LNCaP clone FGC (cell line): ENCODE data around the gene PSMD14.
"Not testable (repeated sequence)": the region's sequence is repeated elsewhere in the genome, so short reads cannot be mapped to it uniquely, and the experiment has no call there.

Experiments
- DNase-seq: peaks from one replicate; pipeline ENCODE4 v3.0.0-alpha.2; 2011; ENCODE audit warnings: low read depth
- H3K4me3 ChIP-seq: 2 replicates; pipeline ENCODE4 v1.5.1; 2011; ENCODE audit warnings: mild to moderate bottlenecking, low read depth, low read length, control low read depth
- TF ChIP-seq, protein P1 (sequence below): IDR thresholded peaks from 2 replicates; pipeline ENCODE4 v1.5.1; 2012; ENCODE audit warnings: mild to moderate bottlenecking; ENCODE audit not compliant: control insufficient read depth, insufficient read depth; ENCODE audit errors: extremely low read depth

Gene PSMD14

DNA sequence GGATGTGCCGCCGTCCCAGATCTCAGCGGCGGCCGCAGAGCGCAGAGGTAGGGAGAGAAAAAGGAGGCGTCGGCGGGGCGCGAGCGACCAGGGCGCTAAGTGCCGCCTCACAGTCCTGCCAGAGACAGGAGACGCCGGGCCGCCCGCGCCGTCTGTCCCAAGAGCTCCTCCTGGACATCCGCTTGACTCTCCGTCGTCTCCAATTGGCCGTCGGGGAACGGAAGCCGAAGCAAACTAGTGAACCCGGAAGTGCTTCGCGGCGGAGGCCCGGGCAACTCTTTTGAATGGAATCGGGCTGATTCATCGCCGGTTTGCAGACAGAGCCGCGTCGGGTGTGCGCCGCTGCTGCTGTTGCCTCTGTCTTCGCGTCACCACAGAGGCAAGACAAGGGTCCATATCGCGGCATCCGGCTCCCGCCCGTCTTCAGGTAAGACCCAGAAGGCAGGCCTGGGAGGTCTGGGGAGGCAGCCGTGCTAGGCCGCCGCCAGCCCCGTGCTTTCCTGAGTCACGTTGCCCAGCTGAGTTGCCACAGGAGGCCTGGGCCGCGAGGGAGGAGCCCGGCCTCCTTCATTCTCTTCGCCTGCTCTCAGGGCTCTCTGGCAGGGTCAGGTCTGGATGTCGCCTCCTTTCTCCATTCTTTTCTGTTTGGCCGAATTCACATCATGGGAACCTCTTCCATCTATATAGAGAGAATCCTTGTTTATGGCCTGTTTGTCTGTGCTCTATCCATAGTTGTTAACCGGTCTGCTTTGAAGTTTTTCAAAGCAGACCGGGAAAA lies at the start of gene PSMD14:
TSS of gene PSMD14 (plus strand) at position 248 of the 778 bp plus-strand sequence. CDS start 10,401 bp downstream, outside the sequence.
- TF ChIP-seq, protein P1, sequence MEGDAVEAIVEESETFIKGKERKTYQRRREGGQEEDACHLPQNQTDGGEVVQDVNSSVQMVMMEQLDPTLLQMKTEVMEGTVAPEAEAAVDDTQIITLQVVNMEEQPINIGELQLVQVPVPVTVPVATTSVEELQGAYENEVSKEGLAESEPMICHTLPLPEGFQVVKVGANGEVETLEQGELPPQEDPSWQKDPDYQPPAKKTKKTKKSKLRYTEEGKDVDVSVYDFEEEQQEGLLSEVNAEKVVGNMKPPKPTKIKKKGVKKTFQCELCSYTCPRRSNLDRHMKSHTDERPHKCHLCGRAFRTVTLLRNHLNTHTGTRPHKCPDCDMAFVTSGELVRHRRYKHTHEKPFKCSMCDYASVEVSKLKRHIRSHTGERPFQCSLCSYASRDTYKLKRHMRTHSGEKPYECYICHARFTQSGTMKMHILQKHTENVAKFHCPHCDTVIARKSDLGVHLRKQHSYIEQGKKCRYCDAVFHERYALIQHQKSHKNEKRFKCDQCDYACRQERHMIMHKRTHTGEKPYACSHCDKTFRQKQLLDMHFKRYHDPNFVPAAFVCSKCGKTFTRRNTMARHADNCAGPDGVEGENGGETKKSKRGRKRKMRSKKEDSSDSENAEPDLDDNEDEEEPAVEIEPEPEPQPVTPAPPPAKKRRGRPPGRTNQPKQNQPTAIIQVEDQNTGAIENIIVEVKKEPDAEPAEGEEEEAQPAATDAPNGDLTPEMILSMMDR: no peak
- H3K4me3 ChIP-seq: peak within 1 kb of the TSS; percentile 83
- peak; percentile 74 for DNase-seq

DNA sequence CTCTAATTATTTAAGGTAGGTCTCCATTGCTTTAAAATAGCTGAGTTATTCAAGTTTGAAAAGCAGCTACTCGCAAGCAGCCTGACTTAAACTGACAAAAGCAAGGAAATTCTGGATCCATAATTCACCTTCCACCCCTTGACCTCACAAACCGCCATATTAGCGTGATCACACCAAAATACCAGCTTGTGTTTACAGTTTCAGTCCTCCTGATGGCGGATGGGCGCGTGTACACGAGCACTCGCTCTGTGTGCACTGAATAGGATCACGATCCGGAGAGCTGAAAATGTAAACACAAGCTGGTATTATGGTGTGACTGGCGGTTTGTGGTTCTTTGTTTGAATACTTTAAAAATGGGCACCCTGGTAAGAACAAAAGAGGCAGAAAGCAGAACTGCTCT lies 42.4 kb upstream of the PSMD14 start:
- DNase-seq: no peak
- H3K4me3 ChIP-seq: no peak overlapping the region
- TF ChIP-seq, protein P1: no peak

DNA sequence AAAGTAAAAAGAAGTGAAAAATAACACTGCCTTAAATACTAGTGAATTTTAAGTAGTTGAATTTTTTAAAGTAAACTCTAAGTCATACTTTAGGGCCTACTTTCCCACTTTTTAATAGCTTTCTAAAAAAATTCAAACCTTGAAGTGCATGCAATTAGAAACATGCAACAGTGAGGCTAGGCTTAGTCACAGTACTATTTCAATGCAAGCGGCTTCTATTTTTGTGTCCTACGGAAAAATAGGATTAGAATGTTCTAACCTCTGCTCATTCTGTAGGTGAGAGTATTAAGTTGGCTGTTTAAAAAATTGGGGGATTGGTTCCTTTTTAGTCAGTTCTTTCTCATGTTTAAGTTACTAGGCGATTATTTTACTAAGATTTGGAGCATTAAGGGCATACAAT lies 39.1 kb upstream of the PSMD14 start:
- TF ChIP-seq, protein P1: no peak
- DNase-seq: no peak
- no peak overlapping the region for H3K4me3 ChIP-seq

DNA sequence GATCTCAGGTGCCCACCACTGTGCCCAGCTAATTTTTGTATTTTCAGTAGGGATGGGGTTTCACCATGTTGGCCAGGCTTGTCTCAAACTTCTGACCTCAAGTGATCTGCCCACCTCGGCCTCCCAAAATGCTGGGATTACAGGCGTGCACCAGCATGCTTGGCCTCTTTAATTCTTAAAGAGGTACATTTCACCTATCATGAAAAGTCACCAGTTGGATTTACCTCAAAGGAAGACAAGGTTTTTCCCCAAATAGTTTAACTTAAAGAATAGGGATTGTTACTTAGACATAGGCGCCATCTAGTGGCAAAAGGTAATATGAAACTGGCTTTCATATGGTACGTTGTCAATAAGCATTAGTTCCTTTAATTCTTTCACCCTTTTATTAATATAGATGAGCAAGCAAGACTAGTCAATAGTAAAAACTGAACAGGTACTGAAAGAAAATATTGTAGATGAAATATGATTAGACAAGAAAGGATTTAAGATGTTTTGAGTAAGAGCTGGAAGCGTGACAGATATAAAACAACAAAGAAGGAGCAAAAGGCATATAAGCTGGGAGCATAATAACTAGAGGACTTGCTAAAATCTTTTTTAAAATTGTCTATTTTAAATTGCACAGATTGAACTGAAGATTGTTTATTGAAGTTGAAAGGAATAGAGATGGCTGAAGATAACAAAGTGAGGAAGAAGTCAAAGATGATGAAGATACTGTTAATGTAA lies 35.0 kb upstream of the PSMD14 start:
- TF ChIP-seq, protein P1: peak; percentile 57
- DNase-seq: no peak
- H3K4me3 ChIP-seq: no peak overlapping the region

DNA sequence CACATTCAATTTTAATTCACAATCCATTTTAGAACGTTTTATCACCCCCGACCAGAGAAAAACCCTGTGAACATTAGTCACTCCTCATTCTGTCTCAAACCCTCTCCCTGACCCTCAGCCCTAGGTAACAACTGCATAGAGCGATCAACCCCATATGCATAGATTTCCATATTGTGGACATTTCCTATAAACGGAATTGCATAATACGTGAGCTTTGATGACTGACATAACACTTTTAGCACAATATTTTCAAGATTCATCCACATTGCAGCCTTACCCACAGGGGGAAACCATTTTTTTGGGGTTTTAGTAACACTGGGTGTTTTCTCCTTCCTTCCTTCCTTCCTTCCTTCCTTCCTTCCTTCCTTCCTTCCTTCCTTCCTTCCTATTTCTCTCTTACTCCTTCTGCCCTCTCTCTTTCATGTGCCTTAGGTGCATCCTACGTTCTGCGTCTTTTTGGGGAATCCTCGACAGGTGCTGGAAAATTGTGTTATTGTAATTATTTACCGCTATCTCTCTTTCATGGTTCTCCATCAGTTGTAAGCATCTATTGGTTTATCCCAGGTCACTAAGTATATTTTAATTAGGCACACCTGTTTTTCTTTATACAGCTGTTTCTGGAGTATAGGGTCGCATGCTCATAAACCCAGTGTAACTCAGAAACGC lies 29.5 kb upstream of the PSMD14 start:
- peak; percentile 49 for DNase-seq
- H3K4me3 ChIP-seq: not testable (repeated sequence)

DNA sequence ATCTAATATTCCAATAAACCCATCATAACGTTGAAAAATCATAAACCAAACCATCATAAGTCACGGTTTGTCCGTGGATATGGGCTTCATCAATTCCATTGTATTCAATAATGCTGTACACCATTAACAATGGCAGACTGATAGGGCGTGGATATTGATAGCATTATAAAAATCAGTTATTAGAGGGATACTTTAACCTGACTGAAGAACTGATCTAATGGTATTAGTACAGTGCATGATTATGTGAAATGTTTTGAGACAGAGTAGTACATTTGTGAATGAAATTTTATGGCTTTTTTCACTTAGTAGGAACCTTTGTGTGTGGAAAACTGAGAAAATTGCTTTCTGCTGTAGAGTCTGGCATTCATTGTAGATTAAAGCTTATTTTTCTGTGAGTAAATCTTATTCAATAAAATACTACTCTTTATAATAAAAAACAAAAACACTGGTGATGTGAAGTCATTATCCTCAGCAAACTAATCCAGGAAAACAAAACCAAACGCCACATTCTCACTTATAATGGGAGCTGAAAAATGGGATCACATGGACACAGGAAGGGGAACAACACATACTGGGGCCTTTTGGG lies 28.9 kb upstream of the PSMD14 start:
- not testable (repeated sequence) for H3K4me3 ChIP-seq, DNase-seq

DNA sequence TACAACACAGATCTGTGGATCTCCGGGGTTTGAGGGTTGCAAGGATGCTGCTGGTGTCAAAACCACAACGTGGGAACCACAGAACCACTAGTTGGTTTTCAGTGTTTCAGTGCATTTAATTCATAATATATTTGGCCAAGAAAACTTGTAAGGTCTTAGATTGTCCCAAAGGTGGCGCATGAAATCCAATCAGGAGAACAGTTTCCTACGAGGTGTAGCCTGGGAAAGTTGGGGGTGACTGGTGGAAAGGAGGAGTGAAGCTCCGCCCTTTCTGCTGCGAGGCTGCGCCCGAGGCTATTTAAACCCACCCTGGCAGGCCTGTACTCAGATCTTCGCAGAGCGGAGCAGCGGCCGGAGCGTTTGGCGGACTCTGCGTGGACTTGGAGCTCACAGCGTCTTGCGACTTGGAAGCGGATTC lies 27.3 kb upstream of the PSMD14 start:
- TF ChIP-seq, protein P1: peak; percentile 58
- H3K4me3 ChIP-seq: not testable (repeated sequence)
- peak; percentile 23 for DNase-seq

DNA sequence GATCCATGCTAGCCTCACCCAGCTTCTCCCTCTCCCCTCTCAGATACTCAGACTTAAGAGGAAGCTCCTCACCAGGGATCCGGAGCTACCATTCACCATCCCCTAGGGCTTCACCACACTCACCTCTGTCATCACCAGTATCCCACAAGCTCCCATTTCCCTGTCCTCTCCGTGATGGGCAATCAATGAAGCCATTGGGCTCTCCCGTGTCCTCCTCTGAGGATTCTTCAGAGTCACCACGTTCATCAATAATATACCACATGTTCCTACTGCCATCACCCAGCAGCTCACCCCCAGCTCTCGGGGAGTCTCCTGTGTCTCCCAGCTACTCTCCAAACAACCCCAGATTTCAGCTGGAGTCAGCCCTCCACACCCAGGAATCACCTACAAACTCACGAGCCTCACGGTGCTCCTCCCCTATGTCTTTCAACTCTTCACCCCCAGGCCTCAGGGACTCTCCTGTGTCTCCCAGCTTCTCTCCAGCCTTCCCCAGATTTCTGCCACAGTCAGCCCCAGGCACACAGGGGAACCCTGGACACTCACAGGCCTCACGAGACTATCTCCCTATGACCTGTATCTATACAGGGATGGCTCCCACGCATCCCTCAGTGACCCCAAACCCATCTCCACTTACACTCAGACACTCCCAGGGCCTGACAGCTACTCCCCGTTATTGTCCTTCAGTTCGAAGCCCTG lies 26.5 kb upstream of the PSMD14 start:
- H3K4me3 ChIP-seq, DNase-seq: not testable (repeated sequence)

DNA sequence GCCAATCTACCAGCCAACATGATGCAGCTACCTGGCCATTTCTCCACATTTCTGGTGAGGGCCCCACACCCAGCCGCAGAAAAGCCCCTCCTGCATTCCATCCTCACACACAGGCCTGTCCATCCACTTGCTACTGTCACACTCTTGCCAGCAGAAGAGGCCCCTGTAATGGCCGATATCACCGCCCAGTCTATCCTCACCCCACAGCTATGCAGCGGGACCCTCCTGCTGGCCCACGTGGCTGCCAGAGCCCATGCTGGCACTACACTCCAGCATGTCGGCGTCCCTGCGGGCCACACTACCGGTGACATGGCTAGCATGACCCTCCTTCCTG lies 25.9 kb upstream of the PSMD14 start:
- not testable (repeated sequence) for H3K4me3 ChIP-seq

More for the DNA sequence above, 25.9 kb upstream of the PSMD14 start:
- DNase-seq: not testable (repeated sequence)
